Peyer's patch (tissue), 4 donors: ENCODE data around the gene EMP1.

Experiments
- POLR2A ChIP-seq, 2 donors: fragments of 450-650 bp; IDR thresholded peaks; one replicate each; pipeline ENCODE4 v1.5.1; 2017; ENCODE audit warnings: antibody characterized with exemption in 2 of 2, mild to moderate bottlenecking in 2 of 2, moderate library complexity in 2 of 2
- TF ChIP-seq, protein P1 (sequence below), 6 experiments: fragments of 450-650 bp in 4 of 6; fragments of 200-600 bp in 2 of 6; sonication (generic) in 1 of 6; IDR thresholded peaks; one replicate each; pipeline ENCODE4 v1.5.1; 2017 to 2019; ENCODE audit warnings: antibody characterized with exemption in 6 of 6, mild to moderate bottlenecking in 3 of 6, moderate library complexity in 1 of 6

DNA sequence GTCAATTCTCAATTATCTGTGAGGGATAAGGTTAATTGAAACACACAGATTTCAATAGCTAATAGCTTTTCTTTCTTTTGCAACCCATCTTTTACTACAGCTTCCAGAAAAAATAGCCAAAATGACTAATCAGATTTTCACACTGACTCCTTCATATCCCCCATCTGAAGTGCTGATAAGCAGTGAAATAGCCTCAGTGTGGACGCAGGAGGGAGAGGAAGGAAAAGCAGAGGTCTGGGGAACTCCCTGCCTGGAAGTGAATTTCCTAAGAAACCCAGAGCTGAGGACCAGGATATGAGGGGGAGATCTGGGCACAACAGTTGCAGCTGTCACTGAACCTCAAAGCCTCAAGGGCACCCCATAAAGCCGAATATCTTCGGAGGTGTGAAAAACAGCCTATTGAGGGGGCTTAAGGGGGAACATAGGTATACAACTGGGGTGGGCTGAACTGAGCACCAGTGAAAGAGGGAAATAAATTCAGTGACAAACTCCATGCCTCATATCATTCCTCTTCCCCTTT, 60.9 kb downstream of the EMP1 start:
- TF ChIP-seq POLR2A (IDR thresholded peaks at IDR 0.05) = no peak
- TF ChIP-seq, protein P1, sequence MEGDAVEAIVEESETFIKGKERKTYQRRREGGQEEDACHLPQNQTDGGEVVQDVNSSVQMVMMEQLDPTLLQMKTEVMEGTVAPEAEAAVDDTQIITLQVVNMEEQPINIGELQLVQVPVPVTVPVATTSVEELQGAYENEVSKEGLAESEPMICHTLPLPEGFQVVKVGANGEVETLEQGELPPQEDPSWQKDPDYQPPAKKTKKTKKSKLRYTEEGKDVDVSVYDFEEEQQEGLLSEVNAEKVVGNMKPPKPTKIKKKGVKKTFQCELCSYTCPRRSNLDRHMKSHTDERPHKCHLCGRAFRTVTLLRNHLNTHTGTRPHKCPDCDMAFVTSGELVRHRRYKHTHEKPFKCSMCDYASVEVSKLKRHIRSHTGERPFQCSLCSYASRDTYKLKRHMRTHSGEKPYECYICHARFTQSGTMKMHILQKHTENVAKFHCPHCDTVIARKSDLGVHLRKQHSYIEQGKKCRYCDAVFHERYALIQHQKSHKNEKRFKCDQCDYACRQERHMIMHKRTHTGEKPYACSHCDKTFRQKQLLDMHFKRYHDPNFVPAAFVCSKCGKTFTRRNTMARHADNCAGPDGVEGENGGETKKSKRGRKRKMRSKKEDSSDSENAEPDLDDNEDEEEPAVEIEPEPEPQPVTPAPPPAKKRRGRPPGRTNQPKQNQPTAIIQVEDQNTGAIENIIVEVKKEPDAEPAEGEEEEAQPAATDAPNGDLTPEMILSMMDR (IDR thresholded peaks at IDR 0.05) = no peak
